Measurements from ENCODE around the gene PDAP1. TPM values are rescaled to one million over a fixed set of nuclear protein-coding genes. Genes with fewer than 3 reads are reported as not detected.
A peak's percentile ranks its signal among the peaks of the same experiment; 100 is the strongest.

PDAP1 gene
- total and polyA plus RNA-seq, 9 of the 15 experiments (the other 6 are each of a cell fraction or from before 2014, with no cell fraction given), result 10.2 to 315 (median 129) TPM

DNA sequence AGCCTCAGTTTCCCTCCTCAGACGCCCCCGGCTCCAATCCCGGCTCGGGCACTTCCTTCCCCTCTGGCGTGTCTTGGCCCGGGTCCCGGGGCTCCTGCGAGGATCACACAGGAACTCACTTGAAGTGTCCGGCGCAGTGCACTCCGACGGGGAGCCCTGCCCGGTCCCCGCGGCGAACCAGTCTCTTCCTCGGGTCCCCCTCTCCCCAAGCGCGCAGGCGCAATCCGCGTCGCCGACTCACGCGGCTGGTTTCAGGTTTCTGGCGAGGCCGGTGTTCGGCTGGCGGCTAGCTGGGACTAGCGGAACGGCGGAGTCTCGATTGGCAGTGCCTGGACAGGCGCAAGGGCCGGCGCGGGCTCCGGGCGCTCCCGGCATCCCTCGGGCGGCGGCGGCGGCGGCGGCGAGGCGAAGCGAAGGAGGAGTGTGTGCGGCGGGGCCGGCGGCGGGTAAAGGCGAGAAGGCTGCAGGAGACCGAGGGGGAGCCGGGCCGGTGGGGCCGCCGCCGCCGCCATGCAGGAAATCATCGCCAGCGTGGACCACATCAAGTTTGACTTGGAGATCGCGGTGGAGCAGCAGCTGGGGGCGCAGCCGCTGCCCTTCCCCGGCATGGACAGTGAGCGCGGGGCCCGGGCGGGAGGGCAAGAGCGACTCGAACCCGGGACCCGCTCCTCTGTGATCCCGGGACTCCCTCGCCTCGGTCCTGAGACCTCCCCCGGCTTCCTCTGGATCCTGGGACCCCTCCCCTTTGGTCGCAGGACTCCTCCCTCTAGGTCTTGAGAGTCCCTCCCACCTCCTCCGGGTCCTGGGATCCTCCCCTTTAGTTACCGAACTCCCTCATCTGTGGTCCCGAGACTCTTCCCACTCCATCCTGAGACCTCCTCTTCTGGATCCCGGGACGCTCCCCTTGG lies 30.4 kb upstream of the PDAP1 start, which contains the start of the genes CPSF4 and PTCD1 (continued):
- TF ChIP-seq ZNF395 (CRISPR knock-in tag; IDR thresholded peaks at IDR 0.05), result peak; percentile 82; the same call in 1 of the 2 replicates
- TF ChIP-seq FOXP1 (CRISPR knock-in tag; IDR thresholded peaks at IDR 0.05), result no peak
- TF ChIP-seq CCNT2 (IDR thresholded peaks at IDR 0.05; ENCODE audit: borderline replicate concordance, extremely low read depth, insufficient read length, low read depth, low read length), result peak; percentile 94
- peak; percentile 74; the same call in 1 of the 2 replicates for TF ChIP-seq GABPB1 (CRISPR knock-in tag; IDR thresholded peaks at IDR 0.05)
- TF ChIP-seq ZFP1 (CRISPR knock-in tag; IDR thresholded peaks at IDR 0.05), result peak; percentile 45; the same call in 1 of the 2 replicates
- no peak for TF ChIP-seq KAT8 (IDR thresholded peaks at IDR 0.05; ENCODE audit: low read depth)
- TF ChIP-seq, protein P1, sequence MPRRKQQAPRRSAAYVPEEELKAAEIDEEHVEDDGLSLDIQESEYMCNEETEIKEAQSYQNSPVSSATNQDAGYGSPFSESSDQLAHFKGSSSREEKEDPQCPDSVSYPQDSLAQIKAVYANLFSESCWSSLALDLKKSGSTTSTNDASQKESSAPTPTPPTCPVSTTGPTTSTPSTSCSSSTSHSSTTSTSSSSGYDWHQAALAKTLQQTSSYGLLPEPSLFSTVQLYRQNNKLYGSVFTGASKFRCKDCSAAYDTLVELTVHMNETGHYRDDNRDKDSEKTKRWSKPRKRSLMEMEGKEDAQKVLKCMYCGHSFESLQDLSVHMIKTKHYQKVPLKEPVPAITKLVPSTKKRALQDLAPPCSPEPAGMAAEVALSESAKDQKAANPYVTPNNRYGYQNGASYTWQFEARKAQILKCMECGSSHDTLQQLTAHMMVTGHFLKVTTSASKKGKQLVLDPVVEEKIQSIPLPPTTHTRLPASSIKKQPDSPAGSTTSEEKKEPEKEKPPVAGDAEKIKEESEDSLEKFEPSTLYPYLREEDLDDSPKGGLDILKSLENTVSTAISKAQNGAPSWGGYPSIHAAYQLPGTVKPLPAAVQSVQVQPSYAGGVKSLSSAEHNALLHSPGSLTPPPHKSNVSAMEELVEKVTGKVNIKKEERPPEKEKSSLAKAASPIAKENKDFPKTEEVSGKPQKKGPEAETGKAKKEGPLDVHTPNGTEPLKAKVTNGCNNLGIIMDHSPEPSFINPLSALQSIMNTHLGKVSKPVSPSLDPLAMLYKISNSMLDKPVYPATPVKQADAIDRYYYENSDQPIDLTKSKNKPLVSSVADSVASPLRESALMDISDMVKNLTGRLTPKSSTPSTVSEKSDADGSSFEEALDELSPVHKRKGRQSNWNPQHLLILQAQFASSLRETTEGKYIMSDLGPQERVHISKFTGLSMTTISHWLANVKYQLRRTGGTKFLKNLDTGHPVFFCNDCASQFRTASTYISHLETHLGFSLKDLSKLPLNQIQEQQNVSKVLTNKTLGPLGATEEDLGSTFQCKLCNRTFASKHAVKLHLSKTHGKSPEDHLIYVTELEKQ (CRISPR knock-in tag; IDR thresholded peaks at IDR 0.05), result no peak
- no peak for TF ChIP-seq EWSR1 (IDR thresholded peaks at IDR 0.05; ENCODE audit: borderline replicate concordance, low read depth, partially characterized antibody)
- peak; percentile 96 for TF ChIP-seq U2AF1 (optimal IDR thresholded peaks at IDR 0.05; ENCODE audit: low read depth, low read length)
- TF ChIP-seq KLF10 (CRISPR knock-in tag; IDR thresholded peaks at IDR 0.05), result no peak
- TF ChIP-seq KLF6 (CRISPR knock-in tag; IDR thresholded peaks at IDR 0.05; ENCODE audit: borderline replicate concordance), result 0 out of 2 replicates have a peak, but pooled peaks have one; percentile 20
- TF ChIP-seq ZNF121 (CRISPR knock-in tag; conservative IDR thresholded peaks at IDR 0.05), result no peak
- peak; percentile 66; the same call in 1 of the 2 replicates for TF ChIP-seq NR2F6 (CRISPR knock-in tag; IDR thresholded peaks at IDR 0.05)
- peak; percentile 75 for TF ChIP-seq GABPA (tag; conservative IDR thresholded peaks at IDR 0.05; ENCODE audit: low read depth)
- TF ChIP-seq ZNF830 (CRISPR knock-in tag; IDR thresholded peaks at IDR 0.05), result no peak
- TF ChIP-seq ARNT (IDR thresholded peaks at IDR 0.05), result no peak
- TF ChIP-seq RBM17 (IDR thresholded peaks at IDR 0.05; ENCODE audit: borderline replicate concordance, low read depth, low read length), result no peak
- TF ChIP-seq KDM1A (IDR thresholded peaks at IDR 0.05), result no peak
- TF ChIP-seq NEUROD1 (IDR thresholded peaks at IDR 0.05; ENCODE audit: borderline replicate concordance, low read depth, low read length, partially characterized antibody), result peak; percentile 95
- TF ChIP-seq MTA2 (IDR thresholded peaks at IDR 0.05; ENCODE audit: low read depth), result no peak
- TF ChIP-seq, protein P2, sequence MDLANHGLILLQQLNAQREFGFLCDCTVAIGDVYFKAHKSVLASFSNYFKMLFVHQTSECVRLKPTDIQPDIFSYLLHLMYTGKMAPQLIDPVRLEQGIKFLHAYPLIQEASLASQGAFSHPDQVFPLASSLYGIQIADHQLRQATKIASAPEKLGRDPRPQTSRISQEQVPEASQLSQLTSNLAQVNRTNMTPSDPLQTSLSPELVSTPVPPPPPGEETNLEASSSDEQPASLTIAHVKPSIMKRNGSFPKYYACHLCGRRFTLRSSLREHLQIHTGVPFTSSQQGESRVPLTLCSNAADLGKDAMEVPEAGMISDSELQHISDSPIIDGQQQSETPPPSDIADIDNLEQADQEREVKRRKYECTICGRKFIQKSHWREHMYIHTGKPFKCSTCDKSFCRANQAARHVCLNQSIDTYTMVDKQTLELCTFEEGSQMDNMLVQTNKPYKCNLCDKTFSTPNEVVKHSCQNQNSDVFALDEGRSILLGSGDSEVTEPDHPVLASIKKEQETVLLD (IDR thresholded peaks at IDR 0.05), result peak; percentile 52; the same call in 1 of the 2 replicates

All from K562 (cell line).